Amygdala (tissue), 56 donors: ENCODE measurements around the gene CMBL.

Experiments used
- DNase-seq, 56 donors: peaks; one replicate each; lab custom pipeline; 2025; lab: John Stamatoyannopoulos, UW

Gene CMBL

DNA sequence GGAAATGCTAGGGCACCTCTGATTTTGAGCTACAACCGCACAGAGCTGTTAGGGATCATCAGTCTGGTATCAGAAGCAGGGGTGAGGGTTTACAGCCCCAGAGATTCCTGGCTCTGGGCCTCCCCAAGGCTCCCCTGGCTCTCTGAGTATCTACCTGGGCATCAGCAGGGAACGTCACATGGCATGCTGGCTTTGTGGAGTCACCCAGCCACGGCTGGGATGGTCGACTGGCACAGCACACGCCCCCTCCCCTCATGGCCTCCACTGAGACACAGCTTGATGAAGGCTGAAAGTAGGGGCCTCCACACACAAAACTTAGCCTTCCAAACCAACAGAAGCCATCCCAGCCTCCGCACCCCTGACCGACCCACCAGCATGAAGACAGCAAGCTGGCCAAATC, 74.7 kb downstream of the CMBL start:
- no peak for DNase-seq

DNA sequence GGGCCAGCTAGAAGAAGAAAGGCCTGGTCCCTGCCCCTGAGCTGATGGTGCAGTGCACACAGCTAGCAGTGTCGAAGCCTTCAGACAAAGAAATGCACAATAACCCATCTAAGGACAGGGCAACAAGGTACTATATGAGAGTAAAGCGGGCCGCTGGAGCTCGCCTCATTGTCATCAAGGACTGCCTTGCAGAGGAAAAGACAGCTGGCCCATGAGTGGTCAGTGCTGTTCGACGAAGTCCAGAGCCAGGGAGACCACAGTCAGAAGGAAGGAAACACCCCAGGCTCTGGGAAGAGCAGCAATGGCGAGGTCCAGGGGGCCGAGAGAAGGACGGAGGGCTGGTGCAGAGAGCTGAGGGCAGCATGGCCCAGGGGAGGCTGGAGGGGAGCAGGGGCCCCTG, 75.3 kb downstream of the CMBL start:
- no peak for DNase-seq

DNA sequence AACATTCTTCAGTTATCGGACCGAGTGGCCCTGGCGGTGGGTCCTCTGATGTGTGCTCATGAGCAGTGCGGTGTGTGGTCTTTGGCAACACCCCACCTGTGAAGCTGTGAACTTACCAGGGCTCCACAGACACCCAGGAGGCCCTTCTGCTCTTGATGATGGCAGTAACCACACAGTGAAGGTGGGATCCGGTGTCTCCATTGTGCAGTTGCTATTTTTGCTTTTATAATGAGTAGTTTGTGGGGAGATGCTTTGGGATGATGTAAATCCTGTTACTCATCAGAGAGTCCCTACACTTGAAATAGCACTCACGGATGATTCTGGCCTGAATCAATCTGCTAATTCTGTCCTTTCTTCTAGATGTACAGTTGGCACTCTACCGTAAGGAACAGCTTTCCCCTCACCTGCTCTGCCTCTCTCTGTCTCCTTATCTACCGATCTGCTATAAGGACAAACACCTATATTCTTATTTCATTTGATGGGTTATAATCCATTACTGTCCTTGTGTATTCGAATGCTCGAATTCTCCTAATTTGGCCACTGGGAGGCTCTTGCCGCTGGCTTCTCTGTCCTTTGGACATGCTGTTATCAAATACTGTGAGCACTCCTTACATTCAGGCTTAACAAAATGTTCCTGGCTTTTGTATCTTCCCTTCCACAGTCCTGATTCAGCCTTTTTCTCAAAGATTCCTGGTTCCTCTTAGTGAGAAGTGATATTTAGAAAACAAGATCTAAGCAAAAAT, 78.2 kb downstream of the CMBL start:
- no peak for DNase-seq

DNA sequence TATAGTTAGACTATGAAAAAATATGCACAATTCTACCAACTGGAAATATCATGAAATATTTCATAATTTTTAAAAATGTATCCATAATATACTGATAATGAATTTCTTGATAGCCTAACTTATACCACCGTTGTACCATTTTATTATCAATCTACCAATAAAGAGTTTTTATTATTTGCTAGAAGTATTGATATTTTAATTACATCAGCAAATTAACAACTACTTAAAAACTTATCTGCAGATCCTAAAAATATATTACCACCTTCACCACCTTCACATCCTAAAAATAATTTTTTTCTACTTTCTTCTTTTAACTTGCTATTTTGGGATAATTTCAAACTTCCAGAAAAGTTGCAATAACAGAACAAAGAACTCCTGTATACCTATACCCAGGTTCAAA, 79.4 kb downstream of the CMBL start:
- no peak for DNase-seq
